Transverse colon (tissue), 4 donors: ENCODE data around the gene PRRX2.

Experiments used
- CTCF ChIP-seq, 5 experiments: fragments of 200-600 bp in 3 of 5; fragments of 450-650 bp in 2 of 5; sonication (generic) in 3 of 5; IDR thresholded peaks; 1 replicate in 2 of 5; 2 replicates in 3 of 5; pipeline ENCODE4 v1.5.1; 2016 to 2017; ENCODE audit warnings: antibody characterized with exemption in 5 of 5, inconsistent platforms in 3 of 5, mild to moderate bottlenecking in 2 of 5, moderate library complexity in 1 of 5
- EP300 ChIP-seq: sonication (generic); formaldehyde crosslinking; IDR thresholded peaks from one replicate; pipeline ENCODE4 v1.6.1; 2017; ENCODE audit warnings: antibody characterized with exemption, low read depth
- POLR2A ChIP-seq: fragments of 450-650 bp; IDR thresholded peaks from one replicate; pipeline ENCODE4 v1.6.1; 2016; ENCODE audit warnings: antibody characterized with exemption, mild to moderate bottlenecking, moderate library complexity
- POLR2AphosphoS5 ChIP-seq, 3 donors: sonication (generic); formaldehyde crosslinking; IDR thresholded peaks; one replicate each; pipeline ENCODE4 v1.6.1; 2016; ENCODE audit warnings: antibody characterized with exemption in 3 of 3

- TF ChIP-seq CTCF (IDR thresholded peaks at IDR 0.05) (no peak), POLR2A (no peak), POLR2AphosphoS5 (IDR thresholded peaks at IDR 0.05) (no peak), EP300 (no peak)
Observed at GRCh38 chr9:129647635-129648034, 17.8 kb upstream of the PRRX2 start.
